Activated naive CD4-positive, alpha-beta T cell treated with anti-CD3 and anti-CD28 coated beads, Interleukin-2, amount 50 U/mL, for 24 hours (primary cell): Measurements from ENCODE around the gene POU6F2.

ENCODE experiments used
- H3K27ac Mint-ChIP-seq: one replicate; pipeline ENCODE4 v1.8.0; 2021; ENCODE audit warnings: mild to moderate bottlenecking, mixed read lengths
- H3K27me3 Mint-ChIP-seq: one replicate; pipeline ENCODE4 v1.8.0; 2021; ENCODE audit warnings: mixed read lengths
- H3K36me3 Mint-ChIP-seq: one replicate; pipeline ENCODE4 v1.8.0; 2021; ENCODE audit warnings: mixed read lengths
- H3K4me1 Mint-ChIP-seq: one replicate; pipeline ENCODE4 v1.8.0; 2021; ENCODE audit warnings: mixed read lengths
- H3K4me3 Mint-ChIP-seq: one replicate; pipeline ENCODE4 v1.8.0; 2021; ENCODE audit warnings: mild to moderate bottlenecking, mixed read lengths
- H3K9me3 Mint-ChIP-seq: one replicate; pipeline ENCODE4 v1.8.0; 2021; ENCODE audit warnings: mixed read lengths

Gene POU6F2

DNA sequence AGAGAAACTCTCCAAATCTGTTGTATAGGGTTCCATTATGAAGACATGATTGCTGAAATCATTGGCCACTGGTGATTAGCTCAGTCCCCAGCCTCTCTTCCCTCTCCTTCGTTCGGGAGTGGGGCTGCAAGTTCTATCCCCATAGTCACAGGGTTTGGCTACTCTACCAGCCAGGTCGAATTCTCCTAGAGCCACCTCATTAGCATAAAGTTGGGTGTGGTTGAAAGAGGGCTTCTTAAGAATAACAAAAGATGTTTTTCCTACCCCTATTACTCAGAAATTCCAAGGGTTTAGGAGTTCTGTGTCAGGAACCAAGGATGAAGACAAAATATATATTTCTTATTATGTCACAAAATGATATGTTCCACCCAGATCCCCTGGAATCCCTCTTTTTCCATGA is 422.3 kb downstream of the POU6F2 start:
- Mint-ChIP-seq H3K9me3 (no peaks in the 10 kb centered on the region), H3K27ac (no peak overlapping the region), H3K4me3 (no peak overlapping the region), H3K36me3 (no peaks in the 10 kb centered on the region), H3K27me3 (peaks cover 10% of the 10 kb centered on the region), H3K4me1 (no peaks in the 10 kb centered on the region)

GRCh38 chr7:39400836-39401235 is 423.1 kb downstream of the POU6F2 start:
- Mint-ChIP-seq H3K27me3 (peaks cover 4% of the 10 kb centered on the region), H3K27ac (no peak overlapping the region), H3K4me3 (no peak overlapping the region), H3K36me3 (no peaks in the 10 kb centered on the region), H3K9me3 (no peaks in the 10 kb centered on the region), H3K4me1 (no peaks in the 10 kb centered on the region)

GRCh38 chr7:39402034-39402433 is 424.3 kb downstream of the POU6F2 start:
- Mint-ChIP-seq H3K9me3 (no peaks in the 10 kb centered on the region), H3K4me1 (no peaks in the 10 kb centered on the region), H3K27ac (no peak overlapping the region), H3K4me3 (no peak overlapping the region), H3K36me3 (no peaks in the 10 kb centered on the region), H3K27me3 (peaks cover 5% of the 10 kb centered on the region)

DNA sequence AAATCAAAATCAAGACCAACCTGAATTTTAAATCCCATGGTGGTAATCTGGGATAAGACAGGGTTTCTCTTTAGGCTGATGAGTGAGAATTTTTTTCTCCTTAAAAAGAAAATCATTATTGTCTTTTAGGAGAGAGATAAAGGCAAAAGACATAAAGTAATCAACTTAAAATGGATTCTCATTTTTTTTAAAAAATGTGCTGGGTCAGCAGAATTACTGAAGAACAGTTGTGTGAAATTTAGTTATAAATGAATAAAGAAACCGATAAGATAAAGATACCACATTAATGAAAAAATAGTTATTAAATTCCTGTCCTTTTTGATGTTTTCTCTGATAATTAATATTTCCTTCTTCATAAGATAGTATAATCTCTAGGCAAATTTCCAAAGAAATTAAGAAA is 427.2 kb downstream of the POU6F2 start:
- H3K27me3 Mint-ChIP-seq, result peaks cover 5% of the 10 kb centered on the region
- H3K4me3 Mint-ChIP-seq, result no peak overlapping the region
- no peaks in the 10 kb centered on the region for H3K9me3 Mint-ChIP-seq
- H3K4me1 Mint-ChIP-seq, result no peaks in the 10 kb centered on the region
- H3K27ac Mint-ChIP-seq, result no peak overlapping the region
- no peaks in the 10 kb centered on the region for H3K36me3 Mint-ChIP-seq

DNA sequence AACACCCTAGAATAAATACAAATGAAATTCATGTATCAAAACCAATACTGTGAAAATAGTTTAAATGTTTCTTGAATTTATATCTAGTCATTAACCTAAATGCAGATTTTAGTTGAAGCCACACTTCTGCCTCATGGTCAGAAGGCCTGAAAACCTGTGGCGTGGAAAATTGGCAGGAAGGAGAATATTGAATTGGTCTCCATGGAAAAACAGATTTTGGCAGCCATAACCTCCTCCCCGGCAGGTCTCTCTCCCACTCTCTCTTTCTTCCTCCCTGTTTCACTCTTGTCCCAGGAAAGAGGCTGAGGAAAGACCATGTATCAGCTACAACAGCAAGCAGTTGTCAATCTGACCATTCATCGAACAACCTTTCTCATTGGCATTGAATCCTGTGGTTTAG is 427.9 kb downstream of the POU6F2 start:
- H3K27me3 Mint-ChIP-seq, result peaks cover 5% of the 10 kb centered on the region
- H3K27ac Mint-ChIP-seq, result no peak overlapping the region
- no peaks in the 10 kb centered on the region for H3K36me3 Mint-ChIP-seq
- H3K4me1 Mint-ChIP-seq, result no peaks in the 10 kb centered on the region
- H3K4me3 Mint-ChIP-seq, result no peak overlapping the region
- H3K9me3 Mint-ChIP-seq, result no peaks in the 10 kb centered on the region

- Mint-ChIP-seq H3K4me1 (no peaks in the 10 kb centered on the region), H3K36me3 (no peaks in the 10 kb centered on the region), H3K27ac (no peak overlapping the region), H3K27me3 (peaks cover 7% of the 10 kb centered on the region), H3K4me3 (no peak overlapping the region), H3K9me3 (no peaks in the 10 kb centered on the region)
Observed at GRCh38 chr7:39406467-39406866, 428.8 kb downstream of the POU6F2 start.

DNA sequence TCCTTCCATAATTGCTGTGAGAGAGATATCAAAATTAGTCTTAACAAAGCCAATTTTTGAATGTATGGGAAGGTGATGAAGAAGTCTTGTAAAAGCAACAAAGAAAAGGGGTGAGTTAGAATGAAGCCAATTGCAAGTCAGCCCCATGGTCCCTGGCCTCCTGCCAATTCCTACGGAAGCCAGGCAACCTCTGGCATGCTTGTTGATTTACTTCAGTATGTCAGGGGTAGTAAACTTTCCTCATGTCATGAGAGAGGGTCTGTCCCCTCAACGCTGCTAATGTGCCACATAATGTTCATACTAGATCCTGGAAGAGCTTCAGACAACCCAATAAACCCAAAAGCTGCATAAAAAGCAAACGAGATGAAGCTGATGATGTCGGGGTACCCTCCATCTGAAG is 429.4 kb downstream of the POU6F2 start:
- Mint-ChIP-seq H3K27me3 (peaks cover 7% of the 10 kb centered on the region), H3K36me3 (no peaks in the 10 kb centered on the region), H3K27ac (no peak overlapping the region), H3K4me3 (no peak overlapping the region), H3K9me3 (no peaks in the 10 kb centered on the region), H3K4me1 (no peaks in the 10 kb centered on the region)

DNA sequence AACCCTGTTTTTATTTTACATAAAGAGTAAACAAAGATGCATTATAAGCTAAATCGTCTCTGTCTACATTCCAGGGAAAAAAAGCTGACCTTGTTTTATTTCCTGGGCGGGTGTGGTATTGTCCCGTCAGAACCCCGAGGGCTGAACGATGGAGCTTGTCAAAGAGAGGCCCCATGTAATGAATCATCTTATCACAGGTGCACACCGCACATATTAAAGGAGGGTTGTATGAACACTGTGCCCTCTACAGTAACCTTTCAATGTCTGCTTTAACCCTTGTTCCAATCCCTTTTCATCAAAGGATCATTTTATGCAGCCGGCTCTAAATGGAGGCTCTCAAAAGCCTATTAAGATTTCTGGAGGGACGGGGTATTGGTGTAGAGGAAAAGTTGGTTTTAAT is 430.0 kb downstream of the POU6F2 start:
- Mint-ChIP-seq H3K4me1 (no peaks in the 10 kb centered on the region), H3K27me3 (peaks cover 8% of the 10 kb centered on the region), H3K9me3 (no peaks in the 10 kb centered on the region), H3K4me3 (no peak overlapping the region), H3K36me3 (no peaks in the 10 kb centered on the region), H3K27ac (no peak overlapping the region)

DNA sequence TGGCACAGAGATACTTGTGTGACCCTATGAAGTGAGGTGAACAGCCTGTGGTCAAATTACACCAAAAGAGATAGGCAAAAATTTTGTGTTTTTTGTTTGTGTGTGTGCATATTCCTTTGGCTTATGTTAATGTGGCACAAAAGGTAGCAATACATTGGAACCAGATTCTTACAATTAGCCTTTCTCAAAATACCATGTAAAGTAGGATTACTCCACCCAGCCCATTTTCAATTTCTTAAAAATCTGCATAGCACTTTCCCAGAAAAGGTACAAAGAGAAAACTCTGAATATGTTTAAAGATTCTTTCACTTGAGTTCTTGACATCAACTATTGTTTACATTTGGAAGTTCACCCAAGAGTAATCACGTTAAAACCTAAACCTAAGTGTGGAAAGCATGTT is 431.2 kb downstream of the POU6F2 start:
- Mint-ChIP-seq H3K27me3 (peaks cover 10% of the 10 kb centered on the region), H3K27ac (no peak overlapping the region), H3K36me3 (no peaks in the 10 kb centered on the region), H3K9me3 (no peaks in the 10 kb centered on the region), H3K4me1 (peaks cover 4% of the 10 kb centered on the region), H3K4me3 (no peak overlapping the region)

DNA sequence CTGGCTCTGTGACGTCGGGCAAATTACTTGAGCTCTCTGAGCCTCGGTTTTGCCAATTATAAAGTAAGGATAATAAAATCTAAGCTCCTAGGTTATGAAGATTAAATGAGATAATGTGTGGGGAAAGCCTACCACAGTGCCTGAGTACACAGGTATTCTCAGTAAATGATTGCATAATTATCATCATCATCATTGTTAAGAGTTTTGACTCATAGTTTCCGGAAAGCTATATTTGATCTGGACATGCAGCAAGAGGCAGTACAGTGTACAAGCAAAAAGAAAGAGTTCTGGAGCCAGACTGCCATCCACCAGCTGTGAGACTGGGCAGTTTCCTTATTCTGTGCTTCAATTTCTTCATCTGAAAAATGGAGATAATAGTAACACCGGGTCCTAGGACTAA is 432.9 kb downstream of the POU6F2 start:
- Mint-ChIP-seq H3K9me3 (no peaks in the 10 kb centered on the region), H3K27me3 (peaks cover 18% of the 10 kb centered on the region), H3K4me1 (peaks cover 8% of the 10 kb centered on the region), H3K36me3 (no peaks in the 10 kb centered on the region), H3K27ac (no peak overlapping the region), H3K4me3 (no peak overlapping the region)

DNA sequence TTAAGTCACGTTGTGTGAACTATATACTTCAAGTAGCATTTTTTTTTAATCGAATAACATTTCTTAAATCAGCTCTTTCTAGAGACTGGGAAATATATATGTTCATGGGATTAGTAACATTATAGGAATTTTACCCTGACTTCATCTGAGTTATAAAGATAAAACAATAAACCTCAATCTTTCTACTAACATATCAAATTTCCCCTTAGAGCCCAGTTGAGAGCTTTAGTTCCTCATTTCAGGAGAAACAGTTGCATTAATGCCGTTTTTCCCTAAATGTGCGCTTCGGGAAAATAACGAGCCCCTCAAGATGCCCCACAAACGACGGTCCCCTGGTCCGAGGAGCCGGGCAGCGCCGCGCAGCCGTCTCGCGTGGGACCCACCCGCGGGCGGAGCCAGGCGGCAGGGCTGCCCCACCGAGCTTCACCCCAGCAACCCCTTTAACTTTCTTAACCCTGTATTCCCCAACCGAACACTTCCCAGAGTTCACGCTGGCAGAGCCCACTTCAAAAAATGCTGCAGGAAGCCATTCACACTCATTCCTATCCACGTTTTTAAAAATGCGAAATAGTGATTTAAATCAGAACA is 436.0 kb downstream of the POU6F2 start:
- Mint-ChIP-seq H3K27me3 (peaks cover 31% of the 10 kb centered on the region), H3K4me3 (peak overlapping the region; percentile 82), H3K36me3 (no peaks in the 10 kb centered on the region), H3K27ac (no peak overlapping the region), H3K4me1 (peaks cover 8% of the 10 kb centered on the region), H3K9me3 (no peaks in the 10 kb centered on the region)

DNA sequence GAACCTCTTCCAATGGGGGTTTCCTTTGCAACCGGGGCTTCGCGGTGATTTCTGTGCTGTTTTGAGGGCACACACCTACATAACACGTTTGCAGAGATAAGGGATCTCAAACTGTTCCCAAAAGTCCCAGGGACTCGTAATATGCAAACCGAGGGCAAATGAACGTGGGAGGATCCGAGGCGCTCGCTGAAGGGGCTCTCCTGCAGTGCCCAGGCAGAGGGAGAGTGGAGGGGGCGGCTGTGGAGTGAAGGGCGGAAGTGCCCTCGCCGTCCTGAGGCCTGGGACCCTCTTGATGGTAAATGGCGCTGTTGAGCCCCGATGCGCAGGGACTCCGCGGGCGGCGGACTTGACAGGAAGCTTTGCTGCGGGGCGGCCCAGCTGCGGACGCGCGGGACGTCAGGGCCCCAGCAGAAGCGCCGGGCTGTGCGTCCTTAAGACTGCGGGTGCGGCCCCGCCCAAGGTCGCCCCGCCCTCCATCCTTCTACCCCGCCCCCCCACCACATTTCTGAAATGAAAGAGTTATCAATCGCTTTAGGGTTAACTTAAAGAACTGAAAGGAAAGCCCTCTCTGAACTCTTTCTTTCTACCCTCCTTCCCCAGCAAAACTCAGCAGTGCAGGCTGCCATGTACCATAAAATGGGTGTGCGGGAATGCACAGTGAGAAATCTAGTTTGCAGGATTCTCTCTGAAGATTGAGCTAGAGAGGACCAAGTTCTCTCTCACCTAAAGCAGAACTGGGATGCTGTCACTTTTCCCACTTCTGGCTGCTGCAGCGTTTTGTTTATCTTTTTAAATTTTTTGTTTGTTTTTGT is 436.7 kb downstream of the POU6F2 start:
- Mint-ChIP-seq H3K9me3 (no peaks in the 10 kb centered on the region), H3K27me3 (peaks cover 31% of the 10 kb centered on the region), H3K36me3 (no peaks in the 10 kb centered on the region), H3K4me3 (peak overlapping the region; percentile 82), H3K4me1 (peaks cover 8% of the 10 kb centered on the region), H3K27ac (no peak overlapping the region)

GRCh38 chr7:39415091-39415787 is 437.5 kb downstream of the POU6F2 start:
- Mint-ChIP-seq H3K27ac (no peak overlapping the region), H3K36me3 (no peaks in the 10 kb centered on the region), H3K9me3 (no peaks in the 10 kb centered on the region), H3K4me3 (peak overlapping the region; percentile 71), H3K4me1 (peaks cover 8% of the 10 kb centered on the region), H3K27me3 (peaks cover 31% of the 10 kb centered on the region)

GRCh38 chr7:39416866-39417265 is 439.2 kb downstream of the POU6F2 start:
- Mint-ChIP-seq H3K27ac (no peak overlapping the region), H3K4me3 (no peak overlapping the region), H3K27me3 (peaks cover 29% of the 10 kb centered on the region), H3K9me3 (no peaks in the 10 kb centered on the region), H3K4me1 (peaks cover 8% of the 10 kb centered on the region), H3K36me3 (no peaks in the 10 kb centered on the region)

DNA sequence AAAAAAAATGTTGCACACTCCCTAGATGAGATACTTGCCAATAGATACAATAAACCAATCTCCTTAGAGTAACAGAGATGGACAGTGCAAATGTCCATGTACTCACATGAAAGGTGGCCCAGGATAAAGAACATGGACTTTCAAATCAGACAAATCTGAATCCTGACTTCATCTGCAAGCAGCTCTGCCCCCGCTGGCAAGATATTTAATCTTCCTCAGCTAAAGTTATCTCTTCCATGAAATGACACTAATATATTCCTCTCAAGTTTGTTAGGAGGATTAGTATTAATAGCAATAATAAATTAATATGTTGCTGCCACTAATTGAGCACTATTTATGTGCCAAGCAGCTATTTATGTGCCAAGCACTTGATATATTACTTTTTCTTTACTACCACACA is 439.9 kb downstream of the POU6F2 start:
- H3K27me3 Mint-ChIP-seq, result peaks cover 27% of the 10 kb centered on the region
- H3K36me3 Mint-ChIP-seq, result no peaks in the 10 kb centered on the region
- no peak overlapping the region for H3K27ac Mint-ChIP-seq
- no peaks in the 10 kb centered on the region for H3K9me3 Mint-ChIP-seq
- no peak overlapping the region for H3K4me3 Mint-ChIP-seq
- H3K4me1 Mint-ChIP-seq, result peaks cover 8% of the 10 kb centered on the region

GRCh38 chr7:39421251-39421650 is 443.5 kb downstream of the POU6F2 start:
- no peak overlapping the region for H3K4me3 Mint-ChIP-seq
- H3K36me3 Mint-ChIP-seq, result no peaks in the 10 kb centered on the region
- H3K27ac Mint-ChIP-seq, result no peak overlapping the region
- H3K27me3 Mint-ChIP-seq, result peaks cover 15% of the 10 kb centered on the region
- H3K9me3 Mint-ChIP-seq, result no peaks in the 10 kb centered on the region
- no peaks in the 10 kb centered on the region for H3K4me1 Mint-ChIP-seq
